ENCODE data around the gene M6PR. TPM values are rescaled to one million over a fixed set of nuclear protein-coding genes. Genes with fewer than 3 reads are reported as not detected.

Gene M6PR
- polyA plus RNA-seq (2012; ENCODE audit: insufficient read depth, insufficient read length): 169 TPM

GRCh38 chr12:8949342-8950220 is at the start of gene M6PR:
Gene M6PR (minus strand): TSS chr12:8949645. CDS start chr12:8946404, 3,241 bp downstream.
- peak within 1 kb of the TSS; percentile 70 for H3K4me3 ChIP-seq (ENCODE audit: low read length)
- peak; percentile 96 for DNase-seq (ENCODE audit: low read depth, low spot score)

GRCh38 chr12:8996682-8997405 is 47.4 kb upstream of the M6PR start:
- no peak for DNase-seq (ENCODE audit: low read depth, low spot score)
- H3K4me3 ChIP-seq (ENCODE audit: low read length): no peak overlapping the region

GRCh38 chr12:8995021-8995775 is 45.8 kb upstream of the M6PR start:
- no peak overlapping the region for H3K4me3 ChIP-seq (ENCODE audit: low read length)
- DNase-seq (ENCODE audit: low read depth, low spot score): no peak

- no peak for DNase-seq (ENCODE audit: low read depth, low spot score)
- no peak overlapping the region for H3K4me3 ChIP-seq (ENCODE audit: low read length)
Measured at GRCh38 chr12:8993827-8994226, 44.4 kb upstream of the M6PR start.

- H3K4me3 ChIP-seq (ENCODE audit: low read length): no peak overlapping the region
- no peak for DNase-seq (ENCODE audit: low read depth, low spot score)
Measured at GRCh38 chr12:8991371-8992345, 42.2 kb upstream of the M6PR start.

GRCh38 chr12:8989413-8989812 is 40.0 kb upstream of the M6PR start, which contains the start of gene KLRG1:
Gene KLRG1 (plus strand): TSS chr12:8989546. CDS start chr12:8989636, 90 bp downstream.
- no peak within 1 kb of the TSS for H3K4me3 ChIP-seq (ENCODE audit: low read length)
- no peak for DNase-seq (ENCODE audit: low read depth, low spot score)

- no peak for DNase-seq (ENCODE audit: low read depth, low spot score)
Measured at GRCh38 chr12:8987685-8988084, 38.2 kb upstream of the M6PR start.

GRCh38 chr12:8987163-8987562 is 37.7 kb upstream of the M6PR start:
- H3K4me3 ChIP-seq (ENCODE audit: low read length): no peak overlapping the region
- DNase-seq (ENCODE audit: low read depth, low spot score): no peak

More at GRCh38 chr12:8987685-8988084, 38.2 kb upstream of the M6PR start:
- H3K4me3 ChIP-seq (ENCODE audit: low read length): no peak overlapping the region

- no peak overlapping the region for H3K4me3 ChIP-seq (ENCODE audit: low read length)
- DNase-seq (ENCODE audit: low read depth, low spot score): no peak
Measured at GRCh38 chr12:8985213-8985754, 35.8 kb upstream of the M6PR start.

- no peak for DNase-seq (ENCODE audit: low read depth, low spot score)
- no peak overlapping the region for H3K4me3 ChIP-seq (ENCODE audit: low read length)
Measured at GRCh38 chr12:8980137-8980536, 30.7 kb upstream of the M6PR start.

GRCh38 chr12:8970432-8970831 is 21.0 kb upstream of the M6PR start:
- no peak overlapping the region for H3K4me3 ChIP-seq (ENCODE audit: low read length)
- no peak for DNase-seq (ENCODE audit: low read depth, low spot score)

- DNase-seq (ENCODE audit: low read depth, low spot score): no peak
- H3K4me3 ChIP-seq (ENCODE audit: low read length): no peak overlapping the region
Measured at GRCh38 chr12:8969861-8970411, 20.5 kb upstream of the M6PR start.

GRCh38 chr12:8968761-8969160 is 19.3 kb upstream of the M6PR start:
- DNase-seq (ENCODE audit: low read depth, low spot score): no peak
- no peak overlapping the region for H3K4me3 ChIP-seq (ENCODE audit: low read length)

GRCh38 chr12:8960176-8960575 is 10.7 kb upstream of the M6PR start:
- no peak overlapping the region for H3K4me3 ChIP-seq (ENCODE audit: low read length)
- DNase-seq (ENCODE audit: low read depth, low spot score): peak; percentile 49

- no peak for DNase-seq (ENCODE audit: low read depth, low spot score)
- H3K4me3 ChIP-seq (ENCODE audit: low read length): no peak overlapping the region
Measured at GRCh38 chr12:8958066-8958465, 8.6 kb upstream of the M6PR start.

GRCh38 chr12:8957561-8957960 is 8.1 kb upstream of the M6PR start:
- H3K4me3 ChIP-seq (ENCODE audit: low read length): no peak overlapping the region
- DNase-seq (ENCODE audit: low read depth, low spot score): no peak

- DNase-seq (ENCODE audit: low read depth, low spot score): no peak
- H3K4me3 ChIP-seq (ENCODE audit: low read length): no peak overlapping the region
Measured at GRCh38 chr12:8956772-8957171, 7.3 kb upstream of the M6PR start.

GRCh38 chr12:8956073-8956472 is 6.6 kb upstream of the M6PR start:
- no peak for DNase-seq (ENCODE audit: low read depth, low spot score)
- no peak overlapping the region for H3K4me3 ChIP-seq (ENCODE audit: low read length)
